Transverse colon (tissue), 3 donors: Measurements from ENCODE around the gene CTNNBL1.

Experiments used
- POLR2A ChIP-seq: fragments of 450-650 bp; IDR thresholded peaks from one replicate; pipeline ENCODE4 v1.6.1; 2016; ENCODE audit warnings: antibody characterized with exemption, mild to moderate bottlenecking, moderate library complexity
- TF ChIP-seq, protein P1 (sequence below), 5 experiments: fragments of 200-600 bp in 3 of 5; fragments of 450-650 bp in 2 of 5; sonication (generic) in 3 of 5; IDR thresholded peaks; 1 replicate in 2 of 5; 2 replicates in 3 of 5; pipeline ENCODE4 v1.5.1; 2016 to 2017; ENCODE audit warnings: antibody characterized with exemption in 5 of 5, inconsistent platforms in 3 of 5, mild to moderate bottlenecking in 2 of 5, moderate library complexity in 1 of 5

DNA sequence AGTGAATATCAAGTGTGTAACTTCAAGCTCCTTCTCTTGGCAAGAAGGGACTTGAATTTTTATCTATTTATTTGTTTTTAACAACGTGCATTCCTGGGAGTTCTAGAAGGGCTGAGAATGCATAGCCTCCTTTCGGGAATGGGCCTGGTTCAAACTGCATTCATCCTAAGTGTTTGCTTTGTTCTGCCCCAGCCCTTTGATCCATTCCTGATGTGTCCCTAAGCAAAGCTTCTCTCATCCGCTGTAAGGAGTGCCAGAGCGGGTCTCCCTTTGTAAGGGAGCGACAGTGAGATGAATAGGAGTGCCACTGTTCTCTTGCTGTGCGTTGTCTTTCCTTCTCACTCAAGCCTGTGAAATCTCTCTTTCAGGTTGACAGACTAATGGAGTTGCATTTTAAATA lies 148.1 kb downstream of the CTNNBL1 start:
- TF ChIP-seq, protein P1, sequence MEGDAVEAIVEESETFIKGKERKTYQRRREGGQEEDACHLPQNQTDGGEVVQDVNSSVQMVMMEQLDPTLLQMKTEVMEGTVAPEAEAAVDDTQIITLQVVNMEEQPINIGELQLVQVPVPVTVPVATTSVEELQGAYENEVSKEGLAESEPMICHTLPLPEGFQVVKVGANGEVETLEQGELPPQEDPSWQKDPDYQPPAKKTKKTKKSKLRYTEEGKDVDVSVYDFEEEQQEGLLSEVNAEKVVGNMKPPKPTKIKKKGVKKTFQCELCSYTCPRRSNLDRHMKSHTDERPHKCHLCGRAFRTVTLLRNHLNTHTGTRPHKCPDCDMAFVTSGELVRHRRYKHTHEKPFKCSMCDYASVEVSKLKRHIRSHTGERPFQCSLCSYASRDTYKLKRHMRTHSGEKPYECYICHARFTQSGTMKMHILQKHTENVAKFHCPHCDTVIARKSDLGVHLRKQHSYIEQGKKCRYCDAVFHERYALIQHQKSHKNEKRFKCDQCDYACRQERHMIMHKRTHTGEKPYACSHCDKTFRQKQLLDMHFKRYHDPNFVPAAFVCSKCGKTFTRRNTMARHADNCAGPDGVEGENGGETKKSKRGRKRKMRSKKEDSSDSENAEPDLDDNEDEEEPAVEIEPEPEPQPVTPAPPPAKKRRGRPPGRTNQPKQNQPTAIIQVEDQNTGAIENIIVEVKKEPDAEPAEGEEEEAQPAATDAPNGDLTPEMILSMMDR (IDR thresholded peaks at IDR 0.05): no peak
- no peak for TF ChIP-seq POLR2A
